Right lobe of liver (tissue), 4 donors: ENCODE data around the gene C5orf15.

ENCODE experiments used
- POLR2A ChIP-seq: fragments of 450-650 bp; IDR thresholded peaks from one replicate; pipeline ENCODE4 v1.6.1; 2017; ENCODE audit warnings: antibody characterized with exemption, mild to moderate bottlenecking
- TF ChIP-seq, protein P1 (sequence below), 4 donors: fragments of 200-600 bp in 3 of 4; fragments of 450-650 bp in 1 of 4; IDR thresholded peaks; one replicate each; pipeline versions ENCODE4 v1.5.1 to v1.8.0; 2016 to 2022; ENCODE audit warnings: antibody characterized with exemption in 4 of 4, mild to moderate bottlenecking in 2 of 4
- donor health status: DM: no; HTN: no; CAD: no.
- donor health status: DM: no; HTN: no; CAD: no.
- donor health status: DM: no; HTN: yes; CAD: no.

DNA sequence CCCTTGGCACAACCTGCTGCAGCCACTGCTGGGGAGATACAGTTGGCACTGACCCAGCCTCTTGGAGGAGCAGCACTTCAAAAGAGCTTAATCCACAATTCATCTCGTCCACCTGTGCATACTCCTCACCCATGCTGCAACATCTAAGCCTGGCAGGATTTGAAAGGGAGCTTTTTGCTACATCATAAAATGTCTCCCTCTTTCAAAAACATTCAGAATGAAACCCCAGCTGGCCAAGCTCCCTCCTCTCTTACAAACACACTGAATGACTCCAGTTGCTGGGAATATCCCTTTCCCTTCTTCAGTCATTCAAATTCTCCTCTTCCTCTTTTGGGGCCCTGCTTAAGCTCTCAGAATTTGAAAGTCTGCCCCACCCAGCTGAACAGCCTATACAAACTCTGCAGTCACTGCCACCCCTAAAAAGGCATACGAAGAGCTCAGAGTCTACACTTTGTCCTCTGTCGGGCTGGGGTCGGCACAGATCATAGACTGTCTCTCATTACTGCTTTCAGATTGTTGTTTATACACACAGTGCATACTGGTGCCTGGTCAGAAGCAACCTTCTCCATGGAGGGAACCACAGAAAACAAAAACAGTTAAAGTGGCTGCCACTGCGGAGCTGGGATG, 8.8 kb upstream of the C5orf15 start:
- TF ChIP-seq, protein P1, sequence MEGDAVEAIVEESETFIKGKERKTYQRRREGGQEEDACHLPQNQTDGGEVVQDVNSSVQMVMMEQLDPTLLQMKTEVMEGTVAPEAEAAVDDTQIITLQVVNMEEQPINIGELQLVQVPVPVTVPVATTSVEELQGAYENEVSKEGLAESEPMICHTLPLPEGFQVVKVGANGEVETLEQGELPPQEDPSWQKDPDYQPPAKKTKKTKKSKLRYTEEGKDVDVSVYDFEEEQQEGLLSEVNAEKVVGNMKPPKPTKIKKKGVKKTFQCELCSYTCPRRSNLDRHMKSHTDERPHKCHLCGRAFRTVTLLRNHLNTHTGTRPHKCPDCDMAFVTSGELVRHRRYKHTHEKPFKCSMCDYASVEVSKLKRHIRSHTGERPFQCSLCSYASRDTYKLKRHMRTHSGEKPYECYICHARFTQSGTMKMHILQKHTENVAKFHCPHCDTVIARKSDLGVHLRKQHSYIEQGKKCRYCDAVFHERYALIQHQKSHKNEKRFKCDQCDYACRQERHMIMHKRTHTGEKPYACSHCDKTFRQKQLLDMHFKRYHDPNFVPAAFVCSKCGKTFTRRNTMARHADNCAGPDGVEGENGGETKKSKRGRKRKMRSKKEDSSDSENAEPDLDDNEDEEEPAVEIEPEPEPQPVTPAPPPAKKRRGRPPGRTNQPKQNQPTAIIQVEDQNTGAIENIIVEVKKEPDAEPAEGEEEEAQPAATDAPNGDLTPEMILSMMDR (IDR thresholded peaks at IDR 0.05) = no peak
- no peak for TF ChIP-seq POLR2A
